H1 (cell line): ENCODE measurements around the gene KRT23. TPM values are rescaled to one million over a fixed set of nuclear protein-coding genes. Genes with fewer than 3 reads are reported as not detected.

ENCODE experiments used
- CTCF ChIA-PET: fragments of 300-600 bp; sonication (Branson Sonifier 250); formaldehyde crosslinking; loops from one replicate; lab custom pipeline; 2021; ENCODE audit not compliant: partially characterized antibody; lab: Charles Lee
- POLR2A ChIA-PET: fragments of 300-600 bp; sonication (Branson Sonifier 250); formaldehyde crosslinking; loops from one replicate; lab custom pipeline; 2021; ENCODE audit warnings: inconsistent platforms; ENCODE audit not compliant: partially characterized antibody; lab: Charles Lee
- DNase-seq, 2 experiments: peaks; one replicate each; pipeline versions ENCODE4 v3.0.0 to v3.0.0-alpha.2; 2010 to 2022; ENCODE audit warnings: low spot score in 2 of 2, low read depth in 1 of 2, mixed read lengths in 1 of 2
- FAIRE-seq: peaks from 2 replicates; lab custom pipeline; 2011; peaks lifted over from hg19 to GRCh38; lab: Jason Lieb, UNC
- H2AFZ ChIP-seq: 2 replicates; pipeline ENCODE4 v1.8.1; 2012; ENCODE audit warnings: low read length, inconsistent platforms
- H2AK5ac ChIP-seq: 2 replicates; pipeline ENCODE4 v1.6.1; 2013; ENCODE audit warnings: low read depth, low read length
- H2BK120ac ChIP-seq: replicated peaks from 2 replicates; pipeline ENCODE3; 2013; ENCODE audit warnings: low read depth, low read length, inconsistent platforms
- H2BK12ac ChIP-seq: 2 replicates; pipeline ENCODE4 v1.6.1; 2013; ENCODE audit warnings: low read depth, low read length
- H2BK15ac ChIP-seq: 2 replicates; pipeline ENCODE4 v1.6.1; 2013; ENCODE audit warnings: low read length
- H2BK20ac ChIP-seq: 2 replicates; pipeline ENCODE4 v1.6.1; 2013; ENCODE audit warnings: low read length
- H2BK5ac ChIP-seq: 2 replicates; pipeline ENCODE4 v1.6.1; 2013; ENCODE audit warnings: low read depth, low read length
- H3K14ac ChIP-seq: 2 replicates; pipeline ENCODE4 v1.6.1; 2013; ENCODE audit warnings: inconsistent platforms; ENCODE audit not compliant: insufficient read length
- H3K18ac ChIP-seq: 2 replicates; pipeline ENCODE4 v1.6.1; 2013; ENCODE audit warnings: low read length; ENCODE audit errors: extremely low read depth
- H3K23ac ChIP-seq: 2 replicates; pipeline ENCODE4 v1.6.1; 2013; ENCODE audit warnings: inconsistent platforms; ENCODE audit not compliant: insufficient read length
- H3K23me2 ChIP-seq: 2 replicates; pipeline ENCODE4 v1.6.1; 2013; ENCODE audit warnings: low read depth, low read length
- H3K27ac ChIP-seq: 2 replicates; pipeline ENCODE4 v1.6.1; 2011; ENCODE audit warnings: low read depth, low read length, inconsistent platforms
- H3K27me3 ChIP-seq, 4 experiments: replicated peaks in 1 of 4; 1 replicate in 1 of 4; 2 replicates in 3 of 4; pipeline versions ENCODE4 v1.6.1 to v1.8.1; 2011 to 2013; ENCODE audit warnings: low read length in 3 of 4, mild to moderate bottlenecking in 3 of 4, inconsistent platforms in 2 of 4, mixed read lengths in 2 of 4, moderate library complexity in 1 of 4; ENCODE audit not compliant: control insufficient read depth in 3 of 4, insufficient read depth in 3 of 4; ENCODE audit errors: extremely low read depth in 1 of 4
- H3K36me3 ChIP-seq, 4 experiments: 2 replicates each; pipeline versions ENCODE4 v1.6.1 to v1.8.1; 2011 to 2013; ENCODE audit warnings: mild to moderate bottlenecking in 4 of 4, low read length in 3 of 4, moderate library complexity in 2 of 4, control low read depth in 1 of 4, inconsistent platforms in 1 of 4; ENCODE audit not compliant: insufficient read depth in 4 of 4, control insufficient read depth in 2 of 4
- H3K4ac ChIP-seq: replicated peaks from 2 replicates; pipeline ENCODE3; 2013; ENCODE audit warnings: low read length, low read depth, mixed read lengths, inconsistent platforms; ENCODE audit not compliant: insufficient read length
- H3K4me1 ChIP-seq, 4 experiments: replicated peaks in 1 of 4; 1 replicate in 1 of 4; 2 replicates in 3 of 4; pipeline versions ENCODE4 v1.6.1 to v1.8.1; 2011 to 2013; ENCODE audit warnings: low read length in 3 of 4, inconsistent platforms in 2 of 4, mixed read lengths in 1 of 4; ENCODE audit not compliant: insufficient read depth in 4 of 4, control insufficient read depth in 3 of 4
- H3K4me2 ChIP-seq, 2 experiments: 2 replicates each; pipeline versions ENCODE4 v1.6.1 to v1.8.1; 2011 to 2013; ENCODE audit warnings: low read depth in 2 of 2, low read length in 2 of 2, control low read depth in 1 of 2, inconsistent platforms in 1 of 2, mild to moderate bottlenecking in 1 of 2; ENCODE audit not compliant: insufficient read depth in 1 of 2
- H3K4me3 ChIP-seq, 4 experiments: fragments of 200-600, 300-600 bp in 1 of 4; sonication (generic), shearing (Covaris generic), sonication (Bioruptor Twin) in 1 of 4; 2 replicates each; pipeline versions ENCODE4 v1.5.1 to v1.8.1; 2011 to 2016; ENCODE audit warnings: low read length in 4 of 4, low read depth in 3 of 4, control low read depth in 2 of 4, inconsistent platforms in 2 of 4, mild to moderate bottlenecking in 2 of 4, mixed read lengths in 1 of 4, moderate library complexity in 1 of 4; ENCODE audit not compliant: insufficient read depth in 2 of 4; ENCODE audit errors: extremely low read depth in 1 of 4
- H3K56ac ChIP-seq: replicated peaks from 2 replicates; pipeline ENCODE3; 2013; ENCODE audit warnings: low read depth, mild to moderate bottlenecking, mixed read lengths, low read length, inconsistent platforms; ENCODE audit not compliant: insufficient read length
- H3K79me1 ChIP-seq: 2 replicates; pipeline ENCODE4 v1.6.1; 2013; ENCODE audit warnings: low read depth, low read length, control low read depth
- H3K79me2 ChIP-seq, 2 experiments: 2 replicates each; pipeline versions ENCODE4 v1.6.1 to v1.8.1; 2012 to 2013; ENCODE audit warnings: low read length in 2 of 2, mild to moderate bottlenecking in 2 of 2, inconsistent platforms in 1 of 2; ENCODE audit not compliant: insufficient read depth in 2 of 2, control insufficient read depth in 1 of 2
- H3K9ac ChIP-seq, 4 experiments: replicated peaks in 1 of 4; 1 replicate in 1 of 4; 2 replicates in 3 of 4; pipeline versions ENCODE4 v1.6.1 to v1.8.1; 2011 to 2013; ENCODE audit warnings: low read depth in 3 of 4, low read length in 3 of 4, control low read depth in 2 of 4, mild to moderate bottlenecking in 2 of 4, moderate library complexity in 2 of 4, inconsistent platforms in 1 of 4; ENCODE audit errors: extremely low read depth in 1 of 4
- H3K9me3 ChIP-seq, 2 experiments: 2 replicates each; pipeline versions ENCODE4 v1.6.1 to v1.8.1; 2012 to 2013; ENCODE audit warnings: mild to moderate bottlenecking in 2 of 2, moderate library complexity in 2 of 2, control low read depth in 1 of 2, inconsistent platforms in 1 of 2, low read depth in 1 of 2, low read length in 1 of 2, mixed read lengths in 1 of 2; ENCODE audit not compliant: insufficient read depth in 2 of 2
- H4K20me1 ChIP-seq, 2 experiments: replicated peaks in 1 of 2; 2 replicates each; pipeline versions ENCODE3 to v1.8.1; 2011 to 2013; ENCODE audit warnings: inconsistent platforms in 2 of 2, low read length in 2 of 2, mild to moderate bottlenecking in 1 of 2; ENCODE audit not compliant: insufficient read depth in 2 of 2, control insufficient read depth in 1 of 2
- H4K5ac ChIP-seq: 2 replicates; pipeline ENCODE4 v1.6.1; 2013; ENCODE audit warnings: low read length, low read depth, mixed read lengths, inconsistent platforms; ENCODE audit not compliant: insufficient read length
- H4K8ac ChIP-seq: 2 replicates; pipeline ENCODE4 v1.8.0; 2013; ENCODE audit warnings: mild to moderate bottlenecking, moderate library complexity, low read length, inconsistent platforms; ENCODE audit not compliant: insufficient read depth; ENCODE audit errors: extremely low read depth
- H4K91ac ChIP-seq: replicated peaks from 2 replicates; pipeline ENCODE3; 2013; ENCODE audit warnings: low read length, mixed read lengths, inconsistent platforms; ENCODE audit not compliant: insufficient read length
- HDAC2 ChIP-seq, 2 experiments: fragments of 300-600 bp in 1 of 2; sonication (generic) in 1 of 2; IDR thresholded peaks; 2 replicates each; pipeline ENCODE4 v1.6.1; 2011 to 2012; ENCODE audit warnings: low read depth in 2 of 2, low read length in 2 of 2, mild to moderate bottlenecking in 2 of 2, moderate library complexity in 2 of 2, borderline replicate concordance in 1 of 2, inconsistent platforms in 1 of 2
- SUZ12 ChIP-seq: fragments of 200-600 bp; sonication (generic); IDR thresholded peaks from 2 replicates; pipeline ENCODE4 v1.6.1; 2012; ENCODE audit warnings: mild to moderate bottlenecking, inconsistent platforms, low read length, moderate library complexity, mixed read lengths
- WGBS, 2 experiments: shearing (Covaris generic) in 1 of 2; methylation state at CpG; one replicate each; pipeline versions ENCODE4 v1.1.6 to v1.1.7; 2013 to 2015; ENCODE audit warnings: low lambda C conversion rate in 2 of 2, mixed read lengths in 2 of 2, inconsistent platforms in 1 of 2, low coverage in 1 of 2, missing lambda C conversion rate in 1 of 2; ENCODE audit not compliant: insufficient replicate concordance in 2 of 2, insufficient coverage in 1 of 2, insufficient read length in 1 of 2; ENCODE audit errors: extremely low coverage in 1 of 2, missing lambda C conversion rate in 1 of 2; 5-methylcytosine and 5-hydroxymethylcytosine counted together
- polyA plus RNA-seq, 7 experiments: library from polyadenylated mRNA; depleted of rRNA in 3 of 7; stranded (reverse) in 5 of 7; unstranded in 2 of 7; fragments of >200 nt in 5 of 7; fragments of 200-250 nt in 2 of 7; gene quantifications; 1 replicate in 5 of 7; 2 replicates in 1 of 7; 4 replicates in 1 of 7; pipeline versions ENCODE4 v1.2.1 to v1.2.3, GENCODE V29; 2011 to 2013; ENCODE audit warnings: missing spikeins in 2 of 7, mixed read lengths in 2 of 7
- total RNA-seq: library from RNA; stranded (reverse); fragmentation: NEBNext Ultra II Directional; extraction: Animal tissue kit (Norgen Biotek cat#: 25700); gene quantifications from 2 replicates; pipeline ENCODE4 v1.2.1, GENCODE V29; 2021

The KRT23 gene
- total and polyA plus RNA-seq, 2 of the 8 experiments (the other 6 are each of a cell fraction or from before 2014, with no cell fraction given): not detected

DNA sequence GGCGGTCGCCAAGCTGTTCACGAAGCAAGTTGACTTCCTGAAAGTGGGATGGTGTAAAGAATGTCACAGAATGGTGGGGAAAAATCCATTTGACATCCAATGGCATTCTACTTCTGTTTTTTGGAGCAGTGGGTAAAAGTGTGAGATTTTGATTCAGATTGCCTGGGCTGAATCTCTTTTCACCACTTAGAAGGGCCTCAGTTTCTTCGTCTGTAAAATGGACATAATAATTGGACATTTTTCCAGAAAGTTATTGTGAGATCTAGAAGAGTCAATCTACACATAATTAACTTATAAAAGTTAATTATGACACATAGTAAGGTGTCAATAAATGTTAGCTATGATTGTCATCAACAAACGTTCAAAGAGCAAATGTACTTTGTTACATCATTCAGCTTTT, 43.7 kb upstream of the KRT23 start:
- ChIA-PET POLR2A (no interaction called here), CTCF (interaction anchor here (0.8 to 5.4 kb wide), 4 partner anchors 18 to 342 kb away, joined by 3 to 34 read pairs (median 4); no protein-coding TSS in a partner anchor)
- FAIRE-seq: no peak
- no peaks in the 10 kb centered on the region for H3K9me3 ChIP-seq
- no peak overlapping the region for H4K8ac ChIP-seq
- H3K79me2 ChIP-seq: no peaks in the 10 kb centered on the region
- H3K56ac ChIP-seq: no peak overlapping the region
- no peak overlapping the region for H3K4me3 ChIP-seq
- no peak overlapping the region for H2AK5ac ChIP-seq
- H2BK12ac ChIP-seq: no peak overlapping the region
- H4K5ac ChIP-seq: no peak overlapping the region
- no peaks in the 10 kb centered on the region for H3K79me1 ChIP-seq
- H4K91ac ChIP-seq: no peak overlapping the region
- no peak overlapping the region for H2BK20ac ChIP-seq
- H3K27me3 ChIP-seq: no peaks in the 10 kb centered on the region
- peaks cover 3 to 8% (median 6%) of the 10 kb centered on the region in 4 experiments; a peak in 4 of 7 replicates for H3K4me1 ChIP-seq
- no peak overlapping the region for H3K23ac ChIP-seq
- H4K20me1 ChIP-seq: no peaks in the 10 kb centered on the region
- H3K4ac ChIP-seq: peak overlapping the region; percentile 74
- no peak overlapping the region for H2BK15ac ChIP-seq
- no peak overlapping the region for H2BK120ac ChIP-seq
- H3K36me3 ChIP-seq: no peaks in the 10 kb centered on the region
- H3K27ac ChIP-seq: no peak overlapping the region
- H2AFZ ChIP-seq: no peak overlapping the region
- no peak overlapping the region for H2BK5ac ChIP-seq
- H3K18ac ChIP-seq: no peak overlapping the region
- no peak overlapping the region for H3K14ac ChIP-seq
- H3K23me2 ChIP-seq: no peaks in the 10 kb centered on the region
- no peak overlapping the region for H3K4me2 ChIP-seq
- TF ChIP-seq SUZ12 (no peak), HDAC2 (IDR thresholded peaks at IDR 0.05; ENCODE audit: borderline replicate concordance in 1 of 2, low read depth in 2 of 2, low read length in 2 of 2) (no peak)
- no peak overlapping the region for H3K9ac ChIP-seq
- 98% methylated on average over 5 of the region's 5 CpGs; no CpG with 5 or more reads in 1 of the 2 experiments for WGBS, 2 experiments
- no peak for DNase-seq
